Central memory CD8-positive, alpha-beta T cell (primary cell): ENCODE data around the gene VWC2.

Experiments
- ATAC-seq: fragments of 150-1000 bp; cut with Tn5 transposase; replicated peaks from 2 replicates; pipeline ENCODE4 v1.10.0; 2022; ENCODE audit warnings: mild to moderate bottlenecking, moderate FRiP score, moderate number of reproducible peaks; ENCODE audit not compliant: poor library complexity, severe bottlenecking; ENCODE audit errors: extremely low read depth
- DNase-seq, 2 donors: peaks; one replicate each; pipeline ENCODE4 v3.0.0; 2021; ENCODE audit warnings: low spot score in 2 of 2
- H3K27ac Mint-ChIP-seq: one replicate; pipeline ENCODE4 v1.8.0; 2022; ENCODE audit warnings: low read depth, mild to moderate bottlenecking, moderate library complexity, mixed read lengths
- H3K27me3 Mint-ChIP-seq: one replicate; pipeline ENCODE4 v1.8.0; 2022; ENCODE audit warnings: mixed read lengths
- H3K36me3 Mint-ChIP-seq: one replicate; pipeline ENCODE4 v1.8.0; 2022; ENCODE audit warnings: mild to moderate bottlenecking, moderate library complexity, mixed read lengths; ENCODE audit not compliant: insufficient read depth
- H3K4me1 Mint-ChIP-seq: one replicate; pipeline ENCODE4 v1.8.0; 2022; ENCODE audit warnings: mixed read lengths
- H3K4me3 Mint-ChIP-seq: one replicate; pipeline ENCODE4 v1.8.0; 2022; ENCODE audit warnings: mild to moderate bottlenecking, moderate library complexity, mixed read lengths
- H3K9me3 Mint-ChIP-seq: one replicate; pipeline ENCODE4 v1.8.0; 2022; ENCODE audit warnings: mixed read lengths

Gene VWC2

DNA sequence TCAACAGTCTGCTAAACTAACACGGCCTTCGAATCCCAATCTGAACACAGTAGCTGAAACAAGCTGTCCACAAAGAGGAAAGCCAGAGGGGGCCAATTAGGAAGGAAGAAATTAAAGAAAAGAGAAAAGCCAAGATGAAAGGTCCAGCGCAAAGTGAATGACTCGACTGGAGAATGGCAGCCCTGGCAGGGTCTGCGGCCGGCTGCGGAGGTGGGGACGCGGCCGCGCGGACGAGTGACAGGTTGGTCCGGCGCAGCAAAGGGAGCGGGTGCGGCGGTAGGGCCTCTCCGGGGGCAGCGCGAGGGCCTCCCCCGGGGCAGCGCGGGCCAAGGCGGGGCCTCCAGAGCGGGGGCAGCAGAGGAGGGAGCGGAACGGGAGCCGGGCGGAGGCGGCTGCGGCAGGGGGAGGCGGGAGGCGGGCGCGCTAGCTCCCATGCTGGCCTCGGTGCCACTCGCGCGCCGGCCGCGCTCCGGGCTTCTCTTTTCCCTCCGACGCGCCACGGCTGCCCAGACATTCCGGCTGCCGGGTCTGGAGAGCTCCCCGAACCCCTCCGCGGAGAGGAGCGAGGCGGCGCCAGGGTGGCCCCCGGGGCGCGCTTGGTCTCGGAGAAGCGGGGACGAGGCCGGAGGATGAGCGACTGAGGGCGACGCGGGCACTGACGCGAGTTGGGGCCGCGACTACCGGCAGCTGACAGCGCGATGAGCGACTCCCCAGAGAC lies at the start of gene VWC2:
TSS of gene VWC2 (plus strand) at position 421 of the 718 bp plus-strand sequence. CDS start 1,798 bp downstream, outside the sequence.
- DNase-seq (no peak), ATAC-seq (no peak)
- H3K4me3 Mint-ChIP-seq = no peak within 1 kb of the TSS
- H3K4me1 Mint-ChIP-seq = peaks cover 5% of the 10 kb centered on the region
- H3K9me3 Mint-ChIP-seq = peaks cover 4% of the 10 kb centered on the region
- peaks cover 45% of the 10 kb centered on the region for H3K27me3 Mint-ChIP-seq
- no peaks in the 10 kb centered on the region for H3K36me3 Mint-ChIP-seq
- H3K27ac Mint-ChIP-seq = peak within 1 kb of the TSS; percentile 19

DNA sequence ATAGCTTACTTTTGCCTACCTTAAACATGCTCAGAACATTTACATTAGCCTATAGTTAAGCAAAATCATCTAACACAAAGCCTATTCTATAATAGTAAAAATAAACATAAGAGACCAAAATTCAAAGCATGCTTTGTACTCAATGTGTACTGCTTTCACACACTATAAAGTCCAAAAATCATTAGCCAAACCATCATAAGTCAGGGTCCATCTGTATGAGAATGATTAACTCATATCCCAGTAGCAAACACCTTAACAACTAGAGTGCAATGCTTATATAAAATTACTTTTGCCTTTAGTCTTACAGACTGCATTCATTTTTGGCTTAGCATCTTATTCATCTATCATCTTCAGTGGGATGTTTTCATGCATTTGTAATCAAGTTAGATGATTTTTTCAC lies 49.4 kb upstream of the VWC2 start:
- no peaks in the 10 kb centered on the region for H3K27me3 Mint-ChIP-seq
- no peaks in the 10 kb centered on the region for H3K4me1 Mint-ChIP-seq
- H3K9me3 Mint-ChIP-seq = peaks cover 16% of the 10 kb centered on the region
- no peak overlapping the region for H3K4me3 Mint-ChIP-seq
- no peaks in the 10 kb centered on the region for H3K36me3 Mint-ChIP-seq
- no peak overlapping the region for H3K27ac Mint-ChIP-seq
- ATAC-seq (no peak), DNase-seq (no peak)

DNA sequence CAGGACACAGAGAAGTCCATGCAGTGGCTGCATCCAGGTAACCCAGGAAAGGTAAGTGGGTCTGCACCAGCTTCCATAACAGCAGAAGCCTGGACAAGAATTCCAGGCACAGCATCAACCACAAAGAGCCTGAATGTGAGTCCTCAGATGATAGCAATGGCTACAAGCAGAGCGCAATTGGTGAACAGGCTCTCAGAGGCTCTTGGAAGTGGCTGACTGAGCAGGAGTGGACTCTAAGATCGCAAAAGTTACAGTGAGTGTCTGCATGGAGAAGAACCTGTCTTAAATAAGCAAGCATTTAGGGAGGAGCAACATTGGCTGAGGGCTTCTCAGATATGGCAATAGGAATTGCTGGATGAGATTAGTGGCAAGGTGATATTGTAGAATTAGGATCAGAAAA lies 41.6 kb upstream of the VWC2 start:
- Mint-ChIP-seq H3K27me3 (no peaks in the 10 kb centered on the region), H3K36me3 (peaks cover 2% of the 10 kb centered on the region), H3K4me1 (no peaks in the 10 kb centered on the region), H3K9me3 (peaks cover 5% of the 10 kb centered on the region), H3K4me3 (no peak overlapping the region), H3K27ac (no peak overlapping the region)
- ATAC-seq (no peak), DNase-seq (no peak)

DNA sequence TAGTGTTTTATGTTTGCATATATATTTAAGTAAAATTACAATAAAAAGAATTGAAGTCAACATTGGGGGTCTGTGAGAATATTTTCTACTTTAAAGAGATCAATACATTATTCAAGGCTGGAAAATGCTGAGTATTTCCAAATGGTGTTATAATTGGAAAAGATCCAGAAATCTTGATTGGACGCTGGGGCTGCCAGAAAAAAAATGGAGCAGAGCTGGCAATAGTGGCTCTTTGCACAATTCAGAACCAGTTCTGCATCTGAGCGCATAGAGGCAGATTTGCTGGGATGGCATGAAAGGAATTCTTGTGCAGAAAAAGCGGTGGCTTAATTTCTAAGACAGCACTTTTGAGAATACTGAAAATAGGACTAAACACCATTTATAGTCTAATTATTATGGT lies 10.8 kb upstream of the VWC2 start:
- H3K9me3 Mint-ChIP-seq = no peaks in the 10 kb centered on the region
- no peaks in the 10 kb centered on the region for H3K4me1 Mint-ChIP-seq
- no peak for ATAC-seq
- H3K27me3 Mint-ChIP-seq = no peaks in the 10 kb centered on the region
- no peak overlapping the region for H3K4me3 Mint-ChIP-seq
- no peaks in the 10 kb centered on the region for H3K36me3 Mint-ChIP-seq
- H3K27ac Mint-ChIP-seq = no peak overlapping the region
- DNase-seq = no peak

DNA sequence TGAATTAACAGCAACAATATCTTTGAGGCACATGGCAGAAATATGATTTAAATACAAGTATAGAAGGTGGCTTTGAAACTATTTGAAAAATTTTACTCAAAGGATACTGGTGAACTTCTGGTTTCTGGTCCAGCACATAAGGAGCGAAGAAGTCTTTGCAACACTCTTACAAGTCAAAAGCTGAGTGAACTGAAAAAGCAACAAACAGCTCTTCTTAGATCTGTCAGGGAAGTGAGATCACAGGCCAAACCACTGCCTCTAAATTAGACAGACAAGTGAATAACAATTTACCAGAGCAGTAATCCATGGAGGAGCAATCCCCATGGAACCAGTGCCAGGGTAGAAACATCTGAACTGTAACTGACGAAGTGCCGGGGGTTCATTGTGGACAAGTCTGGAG lies 9.6 kb upstream of the VWC2 start:
- ATAC-seq = no peak
- Mint-ChIP-seq H3K36me3 (no peaks in the 10 kb centered on the region), H3K27me3 (no peaks in the 10 kb centered on the region), H3K4me3 (no peak overlapping the region), H3K27ac (no peak overlapping the region), H3K4me1 (no peaks in the 10 kb centered on the region), H3K9me3 (no peaks in the 10 kb centered on the region)
- no peak for DNase-seq

DNA sequence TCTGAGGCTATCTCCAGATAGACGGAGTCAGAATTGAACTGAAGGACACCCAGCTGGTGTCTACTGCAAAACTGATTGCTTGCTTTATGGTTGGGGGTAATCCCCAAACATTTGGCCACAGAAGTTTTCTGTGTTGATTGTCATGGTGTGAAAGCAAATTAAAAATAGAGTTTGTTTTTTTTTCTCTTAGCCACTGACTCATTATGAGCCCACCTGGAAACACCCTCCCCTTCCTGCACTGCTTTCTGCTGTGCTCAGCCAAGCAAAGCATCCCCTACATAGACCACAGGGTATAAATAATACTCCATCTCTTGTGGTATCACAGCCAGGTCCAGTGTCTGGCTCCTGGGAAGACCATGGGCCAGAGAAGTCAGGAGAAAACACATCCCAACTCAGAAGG lies 6.5 kb upstream of the VWC2 start:
- H3K27me3 Mint-ChIP-seq = peaks cover 22% of the 10 kb centered on the region
- no peaks in the 10 kb centered on the region for H3K36me3 Mint-ChIP-seq
- ATAC-seq (no peak), DNase-seq (no peak)
- H3K27ac Mint-ChIP-seq = no peak overlapping the region
- no peaks in the 10 kb centered on the region for H3K4me1 Mint-ChIP-seq
- H3K4me3 Mint-ChIP-seq = no peak overlapping the region
- no peaks in the 10 kb centered on the region for H3K9me3 Mint-ChIP-seq

DNA sequence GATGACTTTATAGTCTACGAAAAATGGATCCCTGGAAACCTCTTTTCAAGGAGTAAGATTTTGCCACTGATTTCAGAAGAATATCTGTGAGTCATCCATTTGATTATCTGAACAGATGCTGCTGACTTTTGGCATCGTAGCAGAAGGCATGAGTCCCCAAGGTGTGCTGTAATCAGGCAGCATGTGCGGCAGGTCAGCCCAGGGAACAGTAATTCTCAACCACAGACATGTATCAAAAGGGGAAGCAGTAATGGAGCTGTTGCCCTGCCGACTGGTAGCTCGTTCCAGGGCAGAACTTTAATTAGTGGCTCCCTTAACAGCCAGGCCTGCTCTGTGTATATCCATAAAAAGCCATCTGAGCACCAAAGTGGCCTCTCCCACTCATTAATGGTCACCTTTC lies 5.7 kb upstream of the VWC2 start:
- Mint-ChIP-seq H3K9me3 (no peaks in the 10 kb centered on the region), H3K27me3 (peaks cover 30% of the 10 kb centered on the region)
- ATAC-seq = no peak

DNA sequence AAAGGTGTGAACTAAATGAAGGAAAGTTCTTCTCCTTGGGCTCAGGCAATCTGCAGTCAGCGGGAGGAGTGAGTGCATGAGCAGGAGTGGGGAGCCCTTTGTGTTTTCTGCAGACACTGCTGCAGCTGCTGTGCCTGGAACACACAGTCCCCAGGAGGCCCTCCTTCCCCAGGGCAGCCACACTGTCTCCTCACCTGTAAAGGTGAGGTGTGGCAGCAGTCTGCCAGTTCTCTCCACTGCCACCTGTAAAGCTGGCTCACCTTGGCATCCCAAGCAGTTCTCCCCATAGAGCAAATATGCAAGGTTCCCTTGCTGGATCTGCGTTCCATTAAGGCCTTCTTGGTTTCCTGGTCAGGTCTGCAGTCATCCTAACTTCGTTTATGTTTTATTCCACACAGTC lies 5.2 kb upstream of the VWC2 start:
- peaks cover 4% of the 10 kb centered on the region for H3K9me3 Mint-ChIP-seq
- H3K4me3 Mint-ChIP-seq = no peak overlapping the region
- no peaks in the 10 kb centered on the region for H3K36me3 Mint-ChIP-seq
- H3K27me3 Mint-ChIP-seq = peaks cover 35% of the 10 kb centered on the region
- peaks cover 5% of the 10 kb centered on the region for H3K4me1 Mint-ChIP-seq
- H3K27ac Mint-ChIP-seq = no peak overlapping the region
- DNase-seq (no peak), ATAC-seq (no peak)

More for the DNA sequence above, 5.7 kb upstream of the VWC2 start:
- Mint-ChIP-seq H3K4me3 (no peak overlapping the region), H3K4me1 (no peaks in the 10 kb centered on the region), H3K27ac (no peak overlapping the region), H3K36me3 (no peaks in the 10 kb centered on the region)
- DNase-seq = no peak

DNA sequence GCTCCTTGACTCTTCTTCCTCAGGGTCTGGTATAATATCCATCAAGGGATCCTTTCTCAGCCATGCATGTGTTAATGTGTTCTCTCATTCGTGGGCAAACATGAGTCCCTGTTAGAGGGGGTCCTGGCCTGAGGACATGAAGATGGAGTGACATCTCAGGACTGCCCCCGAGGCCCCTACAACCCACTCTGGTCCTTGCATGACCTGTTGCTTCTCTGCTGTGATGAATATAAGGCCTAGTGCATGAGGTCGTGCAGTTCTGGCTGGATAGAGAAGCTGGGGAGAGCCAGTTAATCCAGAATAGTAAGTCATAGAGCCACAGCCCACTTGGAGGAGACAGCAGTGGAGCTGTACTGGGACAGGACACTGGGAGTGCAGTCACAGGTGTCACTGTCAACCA lies 4.6 kb upstream of the VWC2 start:
- Mint-ChIP-seq H3K27me3 (peaks cover 37% of the 10 kb centered on the region), H3K27ac (no peak overlapping the region), H3K36me3 (no peaks in the 10 kb centered on the region), H3K4me1 (peaks cover 5% of the 10 kb centered on the region), H3K9me3 (peaks cover 4% of the 10 kb centered on the region), H3K4me3 (no peak overlapping the region)
- DNase-seq = no peak
- ATAC-seq = no peak

DNA sequence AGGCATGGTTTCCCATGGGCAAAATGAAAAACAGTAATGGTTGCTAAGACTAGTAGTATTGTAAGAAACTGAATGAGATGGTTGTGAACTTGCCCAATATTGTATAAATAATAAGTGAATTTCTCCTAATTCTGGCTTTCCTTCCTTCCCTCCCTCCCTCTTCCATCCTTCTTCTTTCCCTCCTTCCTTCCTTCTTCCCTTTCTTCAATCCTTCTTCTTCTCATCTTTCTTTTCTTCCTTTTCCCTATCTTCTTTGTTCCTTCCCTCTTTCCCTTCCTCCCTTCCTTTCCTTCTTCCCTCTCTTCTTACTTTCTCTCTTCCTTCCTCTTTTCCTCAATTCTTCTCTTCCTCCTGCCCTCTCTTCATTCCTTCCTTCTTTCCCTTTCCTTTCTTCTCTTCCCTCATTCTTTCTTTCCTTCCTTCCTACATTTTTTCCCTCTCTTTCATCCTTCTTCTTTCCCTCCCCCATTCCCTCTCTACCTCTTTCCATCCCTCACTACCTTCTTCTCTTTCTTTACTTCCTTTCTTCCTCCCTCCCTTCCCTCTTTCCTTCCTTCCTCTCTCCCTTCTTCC lies 4.1 kb upstream of the VWC2 start:
- Mint-ChIP-seq H3K36me3 (no peaks in the 10 kb centered on the region), H3K9me3 (peaks cover 4% of the 10 kb centered on the region), H3K4me1 (peaks cover 5% of the 10 kb centered on the region), H3K4me3 (no peak overlapping the region), H3K27me3 (peaks cover 37% of the 10 kb centered on the region), H3K27ac (no peak overlapping the region)
- no peak for ATAC-seq
- no peak for DNase-seq

DNA sequence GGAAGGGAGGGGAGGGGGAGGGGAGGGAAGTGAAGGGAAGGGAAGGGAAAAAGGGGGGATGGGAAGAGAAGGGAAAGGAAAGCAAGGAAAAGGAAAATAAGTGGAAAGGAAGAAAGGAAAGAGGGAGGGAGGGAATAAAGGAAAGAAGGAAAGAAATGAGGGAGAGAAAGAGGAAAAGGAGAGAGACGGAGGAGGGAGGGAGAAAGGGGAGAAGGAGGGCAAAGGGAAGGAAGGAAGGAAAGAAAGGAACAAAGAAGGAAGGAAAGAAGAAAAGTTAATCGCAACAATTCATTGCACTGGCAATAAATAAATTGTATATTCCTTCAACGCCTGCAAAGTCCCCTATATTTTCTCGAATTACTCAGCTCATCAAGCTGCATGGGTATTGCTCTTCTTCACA lies 2.6 kb upstream of the VWC2 start:
- ATAC-seq (no peak), DNase-seq (no peak)
- H3K36me3 Mint-ChIP-seq = no peaks in the 10 kb centered on the region
- H3K4me3 Mint-ChIP-seq = no peak overlapping the region
- peaks cover 4% of the 10 kb centered on the region for H3K9me3 Mint-ChIP-seq
- H3K27ac Mint-ChIP-seq = no peak overlapping the region
- H3K4me1 Mint-ChIP-seq = peaks cover 5% of the 10 kb centered on the region
- peaks cover 37% of the 10 kb centered on the region for H3K27me3 Mint-ChIP-seq

DNA sequence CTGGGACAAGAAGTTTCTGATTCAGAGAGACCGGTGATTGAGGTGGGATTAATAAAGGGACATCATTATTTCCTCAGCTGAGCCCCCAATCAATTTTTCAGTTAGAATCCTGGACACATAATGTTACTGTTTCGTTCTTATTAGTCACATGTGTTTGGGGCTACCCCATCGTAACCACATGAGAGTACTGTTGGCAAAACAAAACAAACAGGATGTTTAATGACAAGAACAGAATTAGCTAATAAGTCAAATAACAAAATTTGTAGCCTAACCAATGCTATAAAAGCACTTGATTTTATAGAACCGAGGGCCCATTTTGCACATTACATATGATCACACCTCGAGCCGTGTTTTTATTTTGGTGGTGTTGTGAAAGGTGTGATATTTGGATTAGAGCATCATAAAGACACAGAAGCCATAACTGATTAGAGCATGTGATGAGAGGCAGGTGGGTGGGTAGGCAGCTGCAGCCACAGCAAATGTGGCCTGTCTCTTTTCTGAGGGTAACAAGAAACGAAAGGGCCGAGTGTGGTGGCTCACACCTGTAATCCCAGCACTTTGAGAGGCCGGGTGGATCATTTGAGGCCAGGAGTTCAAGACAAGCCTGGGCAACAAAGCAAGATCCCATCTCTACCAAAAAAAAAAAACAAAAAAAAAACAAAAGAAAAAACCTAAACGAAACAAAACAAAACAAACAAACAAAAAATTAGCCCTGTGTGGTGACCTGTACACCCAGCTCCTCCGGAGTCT lies 1.8 kb upstream of the VWC2 start:
- peaks cover 37% of the 10 kb centered on the region for H3K27me3 Mint-ChIP-seq
- DNase-seq (no peak), ATAC-seq (no peak)
- peaks cover 5% of the 10 kb centered on the region for H3K4me1 Mint-ChIP-seq
- peaks cover 4% of the 10 kb centered on the region for H3K9me3 Mint-ChIP-seq
- H3K4me3 Mint-ChIP-seq = no peak overlapping the region
- H3K27ac Mint-ChIP-seq = no peak overlapping the region
- H3K36me3 Mint-ChIP-seq = no peaks in the 10 kb centered on the region

DNA sequence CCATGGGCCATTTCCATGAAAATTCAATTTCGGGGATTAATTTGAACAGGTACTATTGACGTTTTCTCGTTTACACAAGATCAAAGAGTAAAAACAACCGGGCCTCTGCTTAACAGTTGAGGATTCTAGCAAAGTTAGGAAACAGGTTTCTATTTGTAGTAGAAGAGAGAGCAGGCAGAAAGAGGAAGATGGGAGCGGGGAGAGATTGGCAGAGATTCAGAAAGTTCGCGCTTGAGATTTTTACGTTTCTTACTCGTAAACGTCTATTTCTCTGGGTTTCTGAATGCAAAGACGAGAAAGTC lies 571 bp upstream of the VWC2 start:
- Mint-ChIP-seq H3K36me3 (no peaks in the 10 kb centered on the region), H3K27ac (no peak overlapping the region), H3K4me1 (peaks cover 5% of the 10 kb centered on the region), H3K9me3 (peaks cover 4% of the 10 kb centered on the region), H3K4me3 (no peak overlapping the region), H3K27me3 (peaks cover 45% of the 10 kb centered on the region)
- ATAC-seq (no peak), DNase-seq (no peak)
